Epithelial cell of esophagus (primary cell): ENCODE measurements around the gene RSRC2.
"Not testable (repeated sequence)": the region's sequence is repeated elsewhere in the genome, so short reads cannot be mapped to it uniquely, and the experiment has no call there.

Experiments
- DNase-seq: peaks from one replicate; pipeline ENCODE4 v3.0.0; 2010; ENCODE audit warnings: low read depth
- H3K4me3 ChIP-seq: 2 replicates; pipeline ENCODE4 v1.5.1; 2011; ENCODE audit warnings: mild to moderate bottlenecking, low read length, control low read depth
- TF ChIP-seq, protein P1 (sequence below): IDR thresholded peaks from 2 replicates; pipeline ENCODE4 v1.5.1; 2011; ENCODE audit warnings: low read depth, mild to moderate bottlenecking, low read length, control low read depth, inconsistent platforms; ENCODE audit not compliant: insufficient read depth; ENCODE audit errors: missing control alignments

RSRC2 gene

GRCh38 chr12:122499991-122500684 is 26.6 kb downstream of the RSRC2 start:
- TF ChIP-seq, protein P1, sequence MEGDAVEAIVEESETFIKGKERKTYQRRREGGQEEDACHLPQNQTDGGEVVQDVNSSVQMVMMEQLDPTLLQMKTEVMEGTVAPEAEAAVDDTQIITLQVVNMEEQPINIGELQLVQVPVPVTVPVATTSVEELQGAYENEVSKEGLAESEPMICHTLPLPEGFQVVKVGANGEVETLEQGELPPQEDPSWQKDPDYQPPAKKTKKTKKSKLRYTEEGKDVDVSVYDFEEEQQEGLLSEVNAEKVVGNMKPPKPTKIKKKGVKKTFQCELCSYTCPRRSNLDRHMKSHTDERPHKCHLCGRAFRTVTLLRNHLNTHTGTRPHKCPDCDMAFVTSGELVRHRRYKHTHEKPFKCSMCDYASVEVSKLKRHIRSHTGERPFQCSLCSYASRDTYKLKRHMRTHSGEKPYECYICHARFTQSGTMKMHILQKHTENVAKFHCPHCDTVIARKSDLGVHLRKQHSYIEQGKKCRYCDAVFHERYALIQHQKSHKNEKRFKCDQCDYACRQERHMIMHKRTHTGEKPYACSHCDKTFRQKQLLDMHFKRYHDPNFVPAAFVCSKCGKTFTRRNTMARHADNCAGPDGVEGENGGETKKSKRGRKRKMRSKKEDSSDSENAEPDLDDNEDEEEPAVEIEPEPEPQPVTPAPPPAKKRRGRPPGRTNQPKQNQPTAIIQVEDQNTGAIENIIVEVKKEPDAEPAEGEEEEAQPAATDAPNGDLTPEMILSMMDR, result no peak

DNA sequence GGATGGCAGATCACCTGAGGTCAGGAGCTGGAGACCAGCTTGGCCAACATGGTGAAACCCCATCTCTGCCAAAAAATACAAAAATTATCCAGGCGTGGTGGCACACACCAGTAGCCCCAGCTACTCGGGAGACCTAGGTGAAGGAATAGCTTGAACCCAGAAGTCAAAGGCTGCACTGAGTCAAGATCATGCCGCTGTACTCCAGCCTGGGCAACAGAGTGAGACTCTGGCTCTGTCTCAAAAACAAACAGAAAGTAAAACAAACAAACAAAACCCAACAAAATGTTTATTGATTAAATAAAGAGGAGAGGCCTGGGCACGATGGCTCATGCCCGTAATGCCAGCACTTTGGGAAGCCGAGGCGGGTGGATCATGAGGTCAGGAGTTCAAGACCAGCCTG is 31.5 kb downstream of the RSRC2 start:
- H3K4me3 ChIP-seq, result no peak overlapping the region
- DNase-seq, result no peak
- TF ChIP-seq, protein P1, result no peak

More at GRCh38 chr12:122499991-122500684, 26.6 kb downstream of the RSRC2 start:
- peak; percentile 62 for DNase-seq
- H3K4me3 ChIP-seq, result peak overlapping the region; percentile 82

- DNase-seq, H3K4me3 ChIP-seq: not testable (repeated sequence)
Measured at GRCh38 chr12:122493222-122493621, 33.5 kb downstream of the RSRC2 start.

GRCh38 chr12:122491991-122492390 is 34.7 kb downstream of the RSRC2 start:
- H3K4me3 ChIP-seq, result no peak overlapping the region
- DNase-seq, result no peak
- TF ChIP-seq, protein P1, result no peak

- DNase-seq, result no peak
Measured at GRCh38 chr12:122489038-122489437, 37.7 kb downstream of the RSRC2 start.

DNA sequence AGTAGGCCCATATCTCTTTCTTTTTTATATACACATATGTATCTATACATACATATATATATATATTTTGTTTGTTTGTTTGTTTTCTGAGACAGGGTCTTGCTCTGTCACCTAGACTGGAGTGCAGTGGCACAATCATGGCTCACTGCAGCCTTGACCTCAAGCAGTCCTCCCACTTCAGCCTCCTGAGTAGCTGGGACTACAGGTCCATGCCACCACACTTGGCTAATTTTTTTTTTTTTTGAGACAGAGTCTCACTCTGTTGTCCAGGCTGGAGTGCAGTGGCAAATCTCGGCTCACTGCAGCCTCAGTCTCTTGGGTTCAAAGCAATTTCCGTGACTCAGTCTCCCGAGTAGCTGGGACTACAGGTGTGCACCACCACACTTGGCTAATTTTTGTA is 38.9 kb downstream of the RSRC2 start:
- not testable (repeated sequence) for H3K4me3 ChIP-seq, DNase-seq

More at GRCh38 chr12:122489038-122489437, 37.7 kb downstream of the RSRC2 start:
- TF ChIP-seq, protein P1, result no peak
- no peak overlapping the region for H3K4me3 ChIP-seq

GRCh38 chr12:122486805-122487426 is 39.8 kb downstream of the RSRC2 start:
- DNase-seq, result peak; percentile 31
- TF ChIP-seq, protein P1, result no peak
- no peak overlapping the region for H3K4me3 ChIP-seq

DNA sequence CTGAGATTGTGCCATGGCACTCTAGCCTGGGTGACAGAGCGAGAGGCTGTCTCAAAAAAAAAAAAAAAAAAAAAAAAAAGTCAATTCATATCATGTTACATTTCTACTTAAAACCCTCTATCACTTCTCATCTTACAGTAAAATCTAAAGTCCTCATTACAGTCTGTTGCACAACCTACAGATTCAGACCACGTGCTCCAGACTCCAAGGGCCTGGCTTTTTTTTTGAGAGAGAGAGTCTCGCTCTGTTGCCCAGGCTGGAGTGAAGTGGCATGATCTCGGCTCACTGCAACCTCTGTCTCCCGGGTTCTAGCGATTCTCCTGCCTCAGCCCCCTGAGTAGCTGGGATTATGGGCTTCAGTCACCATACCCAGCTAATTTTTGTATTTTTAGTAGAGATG is 40.4 kb downstream of the RSRC2 start:
- H3K4me3 ChIP-seq, DNase-seq: not testable (repeated sequence)

DNA sequence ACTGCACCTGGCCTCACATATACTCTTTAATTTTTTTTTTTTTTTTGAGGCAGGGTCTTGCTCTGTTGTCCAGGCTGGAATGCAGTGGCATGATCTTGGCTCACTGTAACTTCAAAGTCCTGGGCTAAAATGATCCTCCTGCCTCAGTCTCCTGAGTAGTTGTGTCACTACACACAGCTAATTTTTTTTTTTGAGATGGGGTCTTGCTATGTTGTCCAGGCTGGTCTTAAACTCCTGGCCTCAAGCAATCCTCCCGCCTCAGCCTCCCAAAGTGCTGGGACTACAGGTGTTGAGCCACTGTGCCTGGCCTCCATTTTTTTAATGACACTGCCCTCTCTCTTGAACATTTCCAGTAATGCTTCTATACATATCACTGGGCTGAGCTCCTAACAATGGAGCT is 42.4 kb downstream of the RSRC2 start:
- DNase-seq, H3K4me3 ChIP-seq: not testable (repeated sequence)
